ENCODE data around the gene LMOD2. TPM values are rescaled to one million over a fixed set of nuclear protein-coding genes. Genes with fewer than 3 reads are reported as not detected.

Gene LMOD2
- total and polyA plus RNA-seq, 2 experiments from 2014 or later, result not detected

DNA sequence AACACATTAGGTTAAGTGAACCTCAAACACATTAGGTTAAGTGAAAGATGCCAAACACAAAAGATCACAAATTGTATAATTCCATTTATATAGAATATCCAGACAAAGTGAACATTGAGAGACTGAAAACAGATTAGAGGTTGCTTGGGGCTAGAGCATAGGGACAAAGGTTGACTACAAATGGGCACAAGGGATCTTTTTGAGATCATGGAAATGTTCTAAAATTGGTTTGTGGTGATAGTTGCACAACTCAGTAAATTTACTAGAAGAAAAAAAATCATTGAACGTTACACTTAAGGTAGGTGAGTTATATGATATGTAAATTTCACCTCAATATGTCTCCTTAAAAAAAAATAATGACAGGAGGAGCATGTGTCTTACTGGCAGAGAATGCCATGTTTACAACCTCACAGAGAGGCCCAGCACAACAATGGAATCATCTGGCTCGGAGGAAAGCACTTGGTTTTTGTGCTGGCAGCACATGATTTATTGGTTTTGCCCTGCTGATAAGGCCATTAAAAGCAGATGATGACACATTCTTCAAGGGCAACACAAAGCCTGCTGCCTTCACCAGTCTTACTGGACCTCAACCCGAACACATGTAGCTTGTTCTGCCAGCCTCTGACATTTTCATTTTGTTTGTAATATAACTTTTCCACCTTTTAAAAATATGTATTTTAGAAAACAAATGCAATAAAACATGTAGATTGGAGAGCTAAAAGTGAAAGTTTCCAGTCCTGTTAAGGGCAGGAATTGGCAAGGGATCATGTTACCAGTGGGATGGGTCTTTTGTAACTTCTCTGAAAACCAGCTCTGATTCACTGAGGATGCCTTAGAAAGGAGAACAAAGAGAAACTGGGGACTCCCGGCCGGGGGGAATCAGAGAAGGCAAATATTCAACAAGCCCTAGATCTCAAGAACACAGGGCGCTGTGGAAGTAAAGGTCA lies 11.9 kb upstream of the LMOD2 start:
- Histone ChIP-seq H3K9me2 (ENCODE audit: insufficient read depth) (no peaks in the 10 kb centered on the region), H3K27ac (ENCODE audit: low read depth) (peak overlapping the region; percentile 67), H3K79me2 (replicated peaks; ENCODE audit: insufficient read depth) (no peaks in the 10 kb centered on the region), H3K36me3 (ENCODE audit: insufficient read depth) (no peaks in the 10 kb centered on the region), H3F3A (replicated peaks; ENCODE audit: low read depth) (no peaks in the 10 kb centered on the region), H3K4me3 (0 out of 2 replicates have a peak overlapping the region, but pooled peaks have one; percentile 1), H3K4me2 (peak overlapping the region; percentile 27), H3K4me1 (ENCODE audit: insufficient read depth) (peaks cover 15% of the 10 kb centered on the region; the same call in 1 of the 2 replicates), H4K20me1 (replicated peaks; ENCODE audit: insufficient read depth) (no peaks in the 10 kb centered on the region), H3K27me3 (ENCODE audit: insufficient read depth) (no peaks in the 10 kb centered on the region), H2AFZ (no peak overlapping the region)
- Mint-ChIP-seq H3K36me3 (ENCODE audit: low read depth) (no peaks in the 10 kb centered on the region), H3K4me3 (peak overlapping the region; percentile 36; the same call in 2 of the 3 replicates), H3K4me1 (peaks cover 49% of the 10 kb centered on the region), H3K27ac (peak overlapping the region; percentile 94), H3K27me3 (ENCODE audit: insufficient read depth, low read depth, poor library complexity) (no peaks in the 10 kb centered on the region), H3K9me3 (no peaks in the 10 kb centered on the region)
- DNase-seq (ENCODE audit: low spot score) (peak; percentile 91), ATAC-seq (peak; percentile 95)
- TF ChIP-seq ZNF114 (CRISPR knock-in tag; IDR thresholded peaks at IDR 0.05) (no peak), NANOG (IDR thresholded peaks at IDR 0.05; ENCODE audit: borderline replicate concordance) (no peak), EZH2 (IDR thresholded peaks at IDR 0.05; ENCODE audit: low read depth, unreplicated experiment) (no peak), CREB1 (CRISPR knock-in tag; IDR thresholded peaks at IDR 0.05; ENCODE audit: low read depth) (no peak), CTCF (conservative IDR thresholded peaks at IDR 0.05; ENCODE audit: low read depth in 2 of 2) (no peak), STAT1 (IDR thresholded peaks at IDR 0.05; ENCODE audit: unreplicated experiment) (no peak), JUNB (IDR thresholded peaks at IDR 0.05; ENCODE audit: unreplicated experiment) (no peak), ZNF462 (CRISPR knock-in tag; IDR thresholded peaks at IDR 0.05) (no peak), EZH2phosphoT487 (IDR thresholded peaks at IDR 0.05; ENCODE audit: unreplicated experiment) (no peak)
- TF ChIP-seq, protein P1, sequence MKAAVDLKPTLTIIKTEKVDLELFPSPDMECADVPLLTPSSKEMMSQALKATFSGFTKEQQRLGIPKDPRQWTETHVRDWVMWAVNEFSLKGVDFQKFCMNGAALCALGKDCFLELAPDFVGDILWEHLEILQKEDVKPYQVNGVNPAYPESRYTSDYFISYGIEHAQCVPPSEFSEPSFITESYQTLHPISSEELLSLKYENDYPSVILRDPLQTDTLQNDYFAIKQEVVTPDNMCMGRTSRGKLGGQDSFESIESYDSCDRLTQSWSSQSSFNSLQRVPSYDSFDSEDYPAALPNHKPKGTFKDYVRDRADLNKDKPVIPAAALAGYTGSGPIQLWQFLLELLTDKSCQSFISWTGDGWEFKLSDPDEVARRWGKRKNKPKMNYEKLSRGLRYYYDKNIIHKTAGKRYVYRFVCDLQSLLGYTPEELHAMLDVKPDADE (IDR thresholded peaks at IDR 0.05), result no peak
